Thyroid gland (tissue), 4 donors: ENCODE measurements around the gene SYT13. TPM values are rescaled to one million over a fixed set of nuclear protein-coding genes. Genes with fewer than 3 reads are reported as not detected.
A peak's percentile ranks its signal among the peaks of the same experiment; 100 is the strongest.
"Not testable (repeated sequence)": the region's sequence is repeated elsewhere in the genome, so short reads cannot be mapped to it uniquely, and the experiment has no call there.

Experiments
- DNase-seq, 2 donors: peaks; one replicate each; pipeline ENCODE4 v3.0.0-alpha.2; 2019
- H3K27ac ChIP-seq, 3 donors: fragments of 200-600 bp; sonication (generic); 1 replicate in 2 of 3; 2 replicates in 1 of 3; pipeline ENCODE4 v1.5.1; 2016 to 2019; ENCODE audit warnings: mild to moderate bottlenecking in 1 of 3, moderate library complexity in 1 of 3
- H3K27me3 ChIP-seq: fragments of 200-600 bp; sonication (generic); one replicate; pipeline ENCODE4 v1.5.1; 2019
- H3K36me3 ChIP-seq, 2 donors: fragments of 200-600 bp; sonication (generic); one replicate each; pipeline ENCODE4 v1.5.1; 2016 to 2019
- H3K4me1 ChIP-seq, 2 donors: fragments of 200-600 bp; sonication (generic); one replicate each; pipeline ENCODE4 v1.5.1; 2017 to 2019
- H3K4me3 ChIP-seq, 3 donors: fragments of 200-600 bp; sonication (generic); replicated peaks in 1 of 3; 1 replicate in 2 of 3; 2 replicates in 1 of 3; pipeline ENCODE4 v1.5.1; 2016; ENCODE audit warnings: mild to moderate bottlenecking in 1 of 3
- H3K9me3 ChIP-seq: fragments of 200-600 bp; sonication (generic); one replicate; pipeline ENCODE4 v1.5.1; 2017
- CTCF ChIP-seq, 6 experiments: fragments of 200-600 bp in 3 of 6; fragments of 450-650 bp in 3 of 6; sonication (generic) in 3 of 6; IDR thresholded peaks; one replicate each; pipeline ENCODE4 v1.5.1; 2016 to 2019; ENCODE audit warnings: antibody characterized with exemption in 6 of 6, mild to moderate bottlenecking in 2 of 6, inconsistent platforms in 1 of 6, moderate library complexity in 1 of 6
- POLR2A ChIP-seq, 2 donors: fragments of 450-650 bp; IDR thresholded peaks; one replicate each; pipeline ENCODE4 v1.6.1; 2017; ENCODE audit warnings: antibody characterized with exemption in 2 of 2, mild to moderate bottlenecking in 2 of 2, moderate library complexity in 1 of 2
- WGBS, 2 donors: methylation state at CpG; one replicate each; pipeline ENCODE4 v1.1.5; 2017; 5-methylcytosine and 5-hydroxymethylcytosine counted together
- intact Hi-C: fragments of 100-400 bp; cut with DNase I; formaldehyde crosslinking; loops from one replicate; pipeline ENCODE4 v1.15.1; 2023
- total RNA-seq, 4 donors: library from RNA; depleted of rRNA; stranded (reverse); fragments of >200 nt; gene quantifications; one replicate each; pipeline ENCODE4 v1.2.3, GENCODE V29; 2016

SYT13 gene
- total RNA-seq, 4 donors from 2014 or later: 1.6 to 12.7 (median 4.3) TPM

DNA sequence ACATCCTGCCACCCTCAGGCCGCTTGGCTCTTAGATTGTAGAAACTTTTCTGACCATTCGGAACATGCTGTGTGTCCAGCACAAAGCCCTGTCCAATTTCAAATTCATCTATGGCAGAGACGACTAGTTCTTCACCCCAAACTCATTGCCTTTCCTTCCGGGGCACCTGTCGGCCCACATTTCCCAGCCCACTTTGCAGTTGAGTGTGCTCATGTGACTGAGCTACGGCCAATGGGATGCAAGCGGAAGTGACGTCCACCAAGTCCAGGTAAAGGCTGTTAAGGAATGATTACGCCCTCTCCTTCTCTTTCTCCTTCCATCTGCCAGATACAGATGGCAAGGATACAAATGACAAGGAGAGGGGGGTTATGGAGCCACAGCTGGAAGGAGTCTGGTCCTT, 32.5 kb downstream of the SYT13 start:
- Histone ChIP-seq H3K4me3 (no peak overlapping the region), H3K4me1 (no peaks in the 10 kb centered on the region), H3K27me3 (no peaks in the 10 kb centered on the region), H3K36me3 (no peaks in the 10 kb centered on the region), H3K9me3 (no peaks in the 10 kb centered on the region), H3K27ac (no peak overlapping the region)
- TF ChIP-seq POLR2A (IDR thresholded peaks at IDR 0.05): no peak
- no peak for TF ChIP-seq CTCF (IDR thresholded peaks at IDR 0.05)
- intact Hi-C loops: no loop called here
- WGBS, 2 donors: 88% methylated on average over 9 of the region's 9 CpGs
- no peak for DNase-seq

- intact Hi-C loops: no loop called here
- Histone ChIP-seq H3K4me3 (no peak overlapping the region), H3K4me1 (no peaks in the 10 kb centered on the region), H3K9me3 (no peaks in the 10 kb centered on the region), H3K27me3 (no peaks in the 10 kb centered on the region), H3K36me3 (no peaks in the 10 kb centered on the region), H3K27ac (no peak overlapping the region)
- WGBS, 2 donors: 47 to 76% methylated on average over 1 to 3 of the region's 3 CpGs
- no peak for TF ChIP-seq POLR2A (IDR thresholded peaks at IDR 0.05)
- TF ChIP-seq CTCF (IDR thresholded peaks at IDR 0.05): no peak
- no peak for DNase-seq
These were observed 33.3 kb downstream of the SYT13 start for GRCh38 chr11:45252877-45253276.

GRCh38 chr11:45252134-45252856, 33.8 kb downstream of the SYT13 start:
- 72 to 83% methylated on average over 5 to 19 of the region's 22 CpGs for WGBS, 2 donors
- no peaks in the 10 kb centered on the region for H3K4me1 ChIP-seq

DNA sequence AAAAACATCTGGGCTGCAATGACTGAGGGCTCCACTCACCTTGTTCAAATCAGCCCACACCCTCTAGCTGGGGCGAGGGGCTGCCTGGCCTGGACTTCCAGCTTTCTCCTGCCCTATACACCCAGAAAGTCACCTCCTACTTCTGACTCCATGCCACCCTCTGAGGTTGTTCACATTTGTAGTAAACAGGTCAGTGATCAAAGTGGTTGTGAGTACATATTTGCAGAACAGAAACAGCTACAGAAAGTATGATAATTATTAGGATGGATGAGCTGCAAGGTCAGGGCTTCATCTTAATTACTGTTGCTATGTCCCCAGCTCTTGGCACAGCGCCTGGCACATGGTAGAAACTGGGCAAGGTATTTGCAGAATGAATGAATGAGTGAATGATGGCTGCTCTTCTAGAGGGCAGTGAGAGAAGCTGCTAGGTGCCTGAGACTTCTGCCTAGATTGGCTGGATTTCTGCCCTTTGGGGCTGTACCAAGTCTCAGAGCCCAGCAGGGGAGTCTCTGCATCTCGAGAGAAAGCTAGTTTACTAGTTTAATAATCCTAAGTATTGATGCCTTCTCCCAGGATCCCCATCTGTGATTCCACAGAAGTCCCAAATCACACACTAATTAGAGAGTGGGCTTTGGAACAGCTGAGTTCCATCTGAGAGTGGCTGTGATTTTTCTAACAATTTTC, 36.0 kb downstream of the SYT13 start:
- TF ChIP-seq CTCF (IDR thresholded peaks at IDR 0.05) (no peak), POLR2A (IDR thresholded peaks at IDR 0.05) (no peak)
- Histone ChIP-seq H3K4me3 (no peak overlapping the region), H3K4me1 (no peaks in the 10 kb centered on the region), H3K9me3 (no peaks in the 10 kb centered on the region), H3K27me3 (no peaks in the 10 kb centered on the region), H3K36me3 (no peaks in the 10 kb centered on the region), H3K27ac (no peak overlapping the region)
- intact Hi-C loops: no loop called here
- WGBS, 2 donors: 73 to 82% methylated on average over 3 of the region's 3 CpGs
- no peak for DNase-seq

More at GRCh38 chr11:45252134-45252856, 33.8 kb downstream of the SYT13 start:
- peak in 4 of 6 experiments; percentile 10 to 51 (median 28) for TF ChIP-seq CTCF (IDR thresholded peaks at IDR 0.05)
- TF ChIP-seq POLR2A (IDR thresholded peaks at IDR 0.05): no peak
- DNase-seq: peak; percentile 29 to 35
- H3K36me3 ChIP-seq: no peaks in the 10 kb centered on the region
- intact Hi-C loops: no loop called here
- no peaks in the 10 kb centered on the region for H3K9me3 ChIP-seq
- no peak overlapping the region for H3K4me3 ChIP-seq
- no peaks in the 10 kb centered on the region for H3K27me3 ChIP-seq
- no peak overlapping the region for H3K27ac ChIP-seq

GRCh38 chr11:45249372-45249771, 36.8 kb downstream of the SYT13 start:
- H3K4me1 ChIP-seq, H3K4me3 ChIP-seq, H3K27me3 ChIP-seq, H3K36me3 ChIP-seq, H3K9me3 ChIP-seq, intact Hi-C loops, H3K27ac ChIP-seq, DNase-seq: not testable (repeated sequence)
- 88 to 89% methylated on average over 1 of the region's 1 CpG for WGBS, 2 donors
